Esophagus muscularis mucosa (tissue), 4 donors: Measurements from ENCODE around the gene TMCO4. TPM values are rescaled to one million over a fixed set of nuclear protein-coding genes. Genes with fewer than 3 reads are reported as not detected.

ENCODE experiments used
- DNase-seq: peaks from one replicate; pipeline ENCODE4 v3.0.0-alpha.2; 2017; ENCODE audit errors: extremely low spot score
- H3K27ac ChIP-seq, 4 donors: fragments of 200-600 bp; sonication (generic); replicated peaks in 1 of 4; 1 replicate in 3 of 4; 2 replicates in 1 of 4; pipeline ENCODE4 v1.5.1; 2016 to 2019; ENCODE audit warnings: mild to moderate bottlenecking in 1 of 4
- H3K27me3 ChIP-seq, 4 donors: fragments of 200-600 bp; sonication (generic); one replicate each; pipeline versions ENCODE4 v1.5.1 to v1.6.0; 2016 to 2019
- H3K36me3 ChIP-seq, 4 donors: fragments of 200-600 bp; sonication (generic); one replicate each; pipeline ENCODE4 v1.5.1; 2016 to 2019
- H3K4me1 ChIP-seq, 4 donors: fragments of 200-600 bp; sonication (generic); one replicate each; pipeline ENCODE4 v1.5.1; 2016 to 2019
- H3K4me3 ChIP-seq, 4 donors: fragments of 200-600 bp; sonication (generic); 1 replicate in 2 of 4; 2 replicates in 2 of 4; pipeline ENCODE4 v1.5.1; 2016 to 2019; ENCODE audit warnings: mild to moderate bottlenecking in 4 of 4, moderate library complexity in 1 of 4
- H3K9me3 ChIP-seq, 4 donors: fragments of 200-600 bp; sonication (generic); 1 replicate in 3 of 4; 2 replicates in 1 of 4; pipeline ENCODE4 v1.5.1; 2016 to 2019
- CTCF ChIP-seq, 3 experiments: fragments of 200-600 bp in 2 of 3; fragments of 450-650 bp in 1 of 3; sonication (generic) in 2 of 3; IDR thresholded peaks; one replicate each; pipeline ENCODE4 v1.5.1; 2017 to 2019; ENCODE audit warnings: antibody characterized with exemption in 3 of 3, mild to moderate bottlenecking in 2 of 3, moderate library complexity in 1 of 3
- EP300 ChIP-seq: sonication (generic); formaldehyde crosslinking; IDR thresholded peaks from one replicate; pipeline ENCODE4 v1.6.1; 2017; ENCODE audit warnings: antibody characterized with exemption
- POLR2A ChIP-seq: fragments of 450-650 bp; IDR thresholded peaks from one replicate; pipeline ENCODE4 v1.6.1; 2017; ENCODE audit warnings: antibody characterized with exemption, moderate library complexity, mild to moderate bottlenecking, low read depth
- POLR2AphosphoS5 ChIP-seq, 2 donors: sonication (generic); formaldehyde crosslinking; IDR thresholded peaks; one replicate each; pipeline ENCODE4 v1.6.1; 2017; ENCODE audit warnings: antibody characterized with exemption in 2 of 2
- WGBS: methylation state at CpG from one replicate; pipeline ENCODE4 v1.1.5; 2018; 5-methylcytosine and 5-hydroxymethylcytosine counted together
- intact Hi-C: fragments of 100-400 bp; cut with DNase I; formaldehyde crosslinking; loops from one replicate; pipeline ENCODE4 v1.15.1; 2023
- total RNA-seq, 4 donors: library from RNA; depleted of rRNA; stranded (reverse); fragments of >200 nt; gene quantifications; one replicate each; pipeline versions ENCODE4 v1.1.0 to v1.2.1, GENCODE V29; 2016

TMCO4 gene
- total RNA-seq, 4 donors from 2014 or later: 20.8 to 34.4 (median 25.8) TPM

GRCh38 chr1:19775831-19776230, 23.9 kb downstream of the TMCO4 start:
- no peaks in the 10 kb centered on the region for H3K27me3 ChIP-seq
- WGBS: 92% methylated on average over 9 of the region's 9 CpGs
- H3K4me1 ChIP-seq: no peaks in the 10 kb centered on the region
- DNase-seq: no peak
- intact Hi-C loops: no loop called here
- H3K4me3 ChIP-seq: no peak overlapping the region
- H3K36me3 ChIP-seq: peaks cover 22 to 99% (median 63%) of the 10 kb centered on the region in 4 donors
- no peak overlapping the region for H3K27ac ChIP-seq
- H3K9me3 ChIP-seq: no peaks in the 10 kb centered on the region
- no peak for TF ChIP-seq POLR2AphosphoS5 (IDR thresholded peaks at IDR 0.05)
- no peak for TF ChIP-seq CTCF (IDR thresholded peaks at IDR 0.05)
- no peak for TF ChIP-seq EP300
- TF ChIP-seq POLR2A: no peak

GRCh38 chr1:19775317-19775716, 24.4 kb downstream of the TMCO4 start:
- intact Hi-C loops: no loop called here
- H3K4me1 ChIP-seq: no peaks in the 10 kb centered on the region
- no peak for DNase-seq
- H3K27me3 ChIP-seq: no peaks in the 10 kb centered on the region
- 91% methylated on average over 6 of the region's 6 CpGs for WGBS
- no peak for TF ChIP-seq CTCF (IDR thresholded peaks at IDR 0.05)
- no peak for TF ChIP-seq POLR2A
- no peak for TF ChIP-seq EP300
- TF ChIP-seq POLR2AphosphoS5 (IDR thresholded peaks at IDR 0.05): no peak
- H3K9me3 ChIP-seq: no peaks in the 10 kb centered on the region
- no peak overlapping the region for H3K4me3 ChIP-seq
- H3K36me3 ChIP-seq: peaks cover 17 to 99% (median 64%) of the 10 kb centered on the region in 4 donors
- no peak overlapping the region for H3K27ac ChIP-seq

DNA sequence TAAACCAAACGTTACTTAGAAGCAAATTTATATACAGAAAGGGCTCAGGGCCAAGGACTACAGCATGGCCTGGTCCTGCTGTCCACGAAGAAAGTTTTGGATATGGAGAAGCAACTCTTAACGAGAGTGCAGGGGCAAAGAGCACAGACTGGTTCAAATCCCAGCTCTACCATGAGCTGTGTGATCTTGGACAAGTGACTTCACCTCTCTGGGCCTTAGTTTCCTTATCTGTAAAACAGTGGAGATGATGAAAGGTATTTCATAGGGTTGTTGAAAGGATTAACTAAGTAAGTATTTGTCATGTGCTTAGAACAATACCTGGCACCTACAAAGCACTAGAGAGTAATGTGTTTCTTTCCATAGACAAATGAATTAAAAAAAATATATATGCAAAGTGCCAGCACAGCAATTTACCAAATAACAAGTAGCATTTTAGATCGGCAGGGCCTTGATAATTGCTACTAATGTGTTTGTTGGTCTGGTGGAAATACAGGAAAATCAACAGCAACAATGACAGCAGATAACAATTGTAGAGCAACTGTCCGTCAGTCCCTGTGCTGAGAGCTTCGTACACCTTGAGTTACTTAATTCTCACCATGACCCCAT, 25.4 kb downstream of the TMCO4 start:
- intact Hi-C loops: no loop called here
- 81% methylated on average over 6 of the region's 6 CpGs for WGBS

GRCh38 chr1:19773485-19773884, 26.2 kb downstream of the TMCO4 start:
- TF ChIP-seq POLR2AphosphoS5 (IDR thresholded peaks at IDR 0.05) (no peak), POLR2A (no peak), EP300 (no peak)
- DNase-seq: no peak
- H3K9me3 ChIP-seq: no peaks in the 10 kb centered on the region
- intact Hi-C loops: no loop called here
- 80% methylated on average over 3 of the region's 4 CpGs for WGBS
- H3K36me3 ChIP-seq: peaks cover 2 to 99% (median 61%) of the 10 kb centered on the region in 4 donors
- no peak overlapping the region for H3K4me3 ChIP-seq
- H3K27ac ChIP-seq: no peak overlapping the region
- no peaks in the 10 kb centered on the region for H3K4me1 ChIP-seq
- H3K27me3 ChIP-seq: no peaks in the 10 kb centered on the region

More for the DNA sequence above, 25.4 kb downstream of the TMCO4 start:
- H3K4me1 ChIP-seq: no peaks in the 10 kb centered on the region
- DNase-seq: no peak
- no peak overlapping the region for H3K27ac ChIP-seq
- H3K36me3 ChIP-seq: peaks cover 8 to 99% (median 64%) of the 10 kb centered on the region in 4 donors
- no peak overlapping the region for H3K4me3 ChIP-seq
- no peaks in the 10 kb centered on the region for H3K27me3 ChIP-seq
- TF ChIP-seq POLR2AphosphoS5 (IDR thresholded peaks at IDR 0.05) (no peak), CTCF (IDR thresholded peaks at IDR 0.05) (no peak), POLR2A (no peak), EP300 (no peak)
- no peaks in the 10 kb centered on the region for H3K9me3 ChIP-seq

- Histone ChIP-seq H3K4me1 (no peaks in the 10 kb centered on the region), H3K27ac (no peak overlapping the region), H3K27me3 (no peaks in the 10 kb centered on the region), H3K36me3 (peaks cover 0 to 96% (median 53%) of the 10 kb centered on the region in 4 donors), H3K4me3 (no peak overlapping the region), H3K9me3 (no peaks in the 10 kb centered on the region)
- intact Hi-C loops: no loop called here
- WGBS: 83% methylated on average over 9 of the region's 9 CpGs
- no peak for DNase-seq
- TF ChIP-seq EP300: no peak
- TF ChIP-seq CTCF (IDR thresholded peaks at IDR 0.05): no peak
- no peak for TF ChIP-seq POLR2A
- no peak for TF ChIP-seq POLR2AphosphoS5 (IDR thresholded peaks at IDR 0.05)
Observed at GRCh38 chr1:19772053-19772452, 27.7 kb downstream of the TMCO4 start.
